ENCODE data around the gene PRKCSH.

The PRKCSH gene

GRCh38 chr19:11495885-11496284 lies 60.5 kb downstream of the PRKCSH start:
- no peak overlapping the region for H3K27ac ChIP-seq
- TF ChIP-seq ZFX (IDR thresholded peaks at IDR 0.05), result no peak
- TF ChIP-seq, protein P1, sequence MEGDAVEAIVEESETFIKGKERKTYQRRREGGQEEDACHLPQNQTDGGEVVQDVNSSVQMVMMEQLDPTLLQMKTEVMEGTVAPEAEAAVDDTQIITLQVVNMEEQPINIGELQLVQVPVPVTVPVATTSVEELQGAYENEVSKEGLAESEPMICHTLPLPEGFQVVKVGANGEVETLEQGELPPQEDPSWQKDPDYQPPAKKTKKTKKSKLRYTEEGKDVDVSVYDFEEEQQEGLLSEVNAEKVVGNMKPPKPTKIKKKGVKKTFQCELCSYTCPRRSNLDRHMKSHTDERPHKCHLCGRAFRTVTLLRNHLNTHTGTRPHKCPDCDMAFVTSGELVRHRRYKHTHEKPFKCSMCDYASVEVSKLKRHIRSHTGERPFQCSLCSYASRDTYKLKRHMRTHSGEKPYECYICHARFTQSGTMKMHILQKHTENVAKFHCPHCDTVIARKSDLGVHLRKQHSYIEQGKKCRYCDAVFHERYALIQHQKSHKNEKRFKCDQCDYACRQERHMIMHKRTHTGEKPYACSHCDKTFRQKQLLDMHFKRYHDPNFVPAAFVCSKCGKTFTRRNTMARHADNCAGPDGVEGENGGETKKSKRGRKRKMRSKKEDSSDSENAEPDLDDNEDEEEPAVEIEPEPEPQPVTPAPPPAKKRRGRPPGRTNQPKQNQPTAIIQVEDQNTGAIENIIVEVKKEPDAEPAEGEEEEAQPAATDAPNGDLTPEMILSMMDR (conservative IDR thresholded peaks at IDR 0.05), result no peak

- TF ChIP-seq, protein P1 (conservative IDR thresholded peaks at IDR 0.05), result peak; percentile 86; the same call in 1 of the 2 replicates
- TF ChIP-seq ZFX (IDR thresholded peaks at IDR 0.05), result no peak
- H3K27ac ChIP-seq, result no peak overlapping the region
Measured at GRCh38 chr19:11496391-11497163, 61.1 kb downstream of the PRKCSH start.

GRCh38 chr19:11499220-11499726 lies 63.8 kb downstream of the PRKCSH start:
- no peak overlapping the region for H3K27ac ChIP-seq
- TF ChIP-seq ZFX (IDR thresholded peaks at IDR 0.05), result no peak
- TF ChIP-seq, protein P1 (conservative IDR thresholded peaks at IDR 0.05), result no peak

DNA sequence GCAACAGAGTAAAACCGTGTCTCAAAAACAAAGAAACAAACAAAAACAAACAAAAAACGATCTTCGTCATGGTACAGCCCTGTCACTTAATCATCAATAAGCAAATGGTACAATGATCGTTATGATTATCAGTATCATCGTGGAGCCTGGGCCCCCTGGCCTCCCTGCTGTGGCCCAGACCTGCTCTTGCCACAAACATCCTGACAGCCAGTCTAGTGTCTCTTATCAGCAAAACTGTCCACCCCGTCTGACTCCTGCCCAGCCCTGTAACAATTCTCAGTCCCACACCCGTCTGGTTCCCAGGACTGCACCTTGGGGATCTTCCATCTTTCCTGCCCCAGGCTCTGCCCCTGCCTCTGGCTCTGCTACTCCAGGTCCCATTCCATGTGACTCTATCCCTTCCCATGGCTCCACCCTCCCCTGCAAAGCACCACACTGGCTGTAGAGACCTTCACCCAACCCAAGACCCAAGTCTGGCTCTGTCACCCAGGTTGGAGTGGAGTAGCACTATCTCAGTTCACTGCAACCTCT lies 64.5 kb downstream of the PRKCSH start:
- TF ChIP-seq, protein P1 (conservative IDR thresholded peaks at IDR 0.05), result no peak
- no peak for TF ChIP-seq ZFX (IDR thresholded peaks at IDR 0.05)
- no peak overlapping the region for H3K27ac ChIP-seq

All from C4-2B (cell line).